ENCODE data around the gene MEIS1.
"Not testable (repeated sequence)": the region's sequence is repeated elsewhere in the genome, so short reads cannot be mapped to it uniquely, and the experiment has no call there.

MEIS1 gene

DNA sequence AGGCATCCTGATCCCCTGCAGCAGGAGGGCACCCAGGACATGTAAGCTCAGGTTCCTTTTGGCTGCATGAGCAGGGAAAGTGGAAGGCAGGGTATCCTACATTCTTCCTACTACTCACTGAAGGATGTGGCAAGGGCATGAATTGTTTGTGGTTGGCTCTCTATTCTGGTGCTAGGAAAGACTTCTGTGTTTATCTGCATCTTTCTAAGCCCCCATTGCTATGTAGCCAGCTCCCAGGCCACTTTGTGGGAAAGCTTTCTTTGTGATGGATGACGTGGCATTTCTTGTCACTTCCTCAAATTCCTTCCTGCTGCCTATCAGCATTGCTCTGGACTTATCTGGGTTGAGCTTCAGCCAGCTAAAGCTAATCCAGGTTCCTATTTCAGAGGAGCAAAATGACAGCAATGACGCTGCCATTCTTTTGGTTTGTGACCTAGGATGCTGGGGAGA is 46.2 kb downstream of the MEIS1 start:
- Histone ChIP-seq H3K9ac (ENCODE audit: low read length) (no peak overlapping the region), H2BK15ac (ENCODE audit: low read depth, poor library complexity, severe bottlenecking) (no peak overlapping the region), H3K4ac (ENCODE audit: low read depth in 1 of 2, low read length in 2 of 2) (no peak overlapping the region), H3K9me3 (ENCODE audit: control insufficient read depth, low read length) (no peaks in the 10 kb centered on the region), H4K8ac (ENCODE audit: low read length) (peak overlapping the region; percentile 19), H3K4me1 (ENCODE audit: control insufficient read depth, insufficient read depth, low read depth, low read length) (peaks cover 2% of the 10 kb centered on the region), H2BK5ac (ENCODE audit: low read depth, low read length, poor library complexity, severe bottlenecking) (no peak overlapping the region), H3K79me1 (replicated peaks; ENCODE audit: low read length, poor library complexity, severe bottlenecking) (peaks cover 3% of the 10 kb centered on the region), H3K36me3 (ENCODE audit: control insufficient read depth in 1 of 2, insufficient read depth in 2 of 2, low read depth in 1 of 2, low read length in 2 of 2) (peaks cover 0 to 35% of the 10 kb centered on the region in 2 experiments), H3K18ac (ENCODE audit: low read depth in 1 of 2, low read length in 2 of 2) (no peak overlapping the region), H3K27me3 (ENCODE audit: control insufficient read depth in 1 of 2, insufficient read depth in 1 of 2, low read length in 2 of 2) (no peaks in the 10 kb centered on the region), H3K4me3 (ENCODE audit: insufficient read depth in 1 of 2, low read depth in 1 of 2, low read length in 2 of 2) (no peak overlapping the region), H3K27ac (ENCODE audit: low read length, poor library complexity, severe bottlenecking) (no peak overlapping the region), H3K4me2 (ENCODE audit: low read length, poor library complexity, severe bottlenecking) (no peak overlapping the region), H2BK12ac (ENCODE audit: low read length in 2 of 2) (no peak overlapping the region), H4K91ac (ENCODE audit: low read length) (no peak overlapping the region), H3K14ac (ENCODE audit: low read length in 2 of 2) (no peak overlapping the region), H2BK120ac (ENCODE audit: low read depth, low read length) (no peak overlapping the region), H2AK5ac (ENCODE audit: low read length, severe bottlenecking) (no peak overlapping the region), H3K23ac (ENCODE audit: low read length in 2 of 2) (no peak overlapping the region), H2AFZ (ENCODE audit: low read depth, low read length) (no peak overlapping the region)
- DNase-seq = peak; percentile 89
- 35% methylated on average over 2 of the region's 2 CpGs for WGBS

DNA sequence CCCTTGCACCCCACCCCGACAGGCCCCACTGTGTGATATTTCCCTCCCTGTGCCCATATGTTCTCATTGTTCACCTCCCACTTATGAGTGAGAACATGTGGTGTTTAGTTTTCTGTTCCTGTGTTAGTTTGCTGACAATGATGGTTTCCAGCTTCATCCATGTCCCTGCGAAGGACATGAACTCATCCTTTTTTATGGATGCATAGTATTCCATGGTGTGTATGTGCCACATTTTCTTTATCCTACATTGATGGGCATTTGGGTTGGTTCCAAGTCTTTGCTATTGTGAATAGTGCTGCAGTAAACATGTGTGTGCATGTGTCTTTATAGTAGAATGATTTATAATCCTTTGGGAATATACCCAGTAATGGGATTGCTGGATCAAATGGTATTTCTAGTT is 50.3 kb downstream of the MEIS1 start:
- not testable (repeated sequence) for H3K79me1 ChIP-seq (replicated peaks; ENCODE audit: low read length, poor library complexity, severe bottlenecking); H3K27me3 ChIP-seq (ENCODE audit: control insufficient read depth in 1 of 2, insufficient read depth in 1 of 2, low read length in 2 of 2); H3K27ac ChIP-seq (ENCODE audit: low read length, poor library complexity, severe bottlenecking); H4K91ac ChIP-seq (ENCODE audit: low read length); H3K9me3 ChIP-seq (ENCODE audit: control insufficient read depth, low read length); H2BK12ac ChIP-seq (ENCODE audit: low read length in 2 of 2); H3K4ac ChIP-seq (ENCODE audit: low read depth in 1 of 2, low read length in 2 of 2); H2AFZ ChIP-seq (ENCODE audit: low read depth, low read length); H2BK5ac ChIP-seq (ENCODE audit: low read depth, low read length, poor library complexity, severe bottlenecking); DNase-seq; H2AK5ac ChIP-seq (ENCODE audit: low read length, severe bottlenecking); H3K9ac ChIP-seq (ENCODE audit: low read length); H3K14ac ChIP-seq (ENCODE audit: low read length in 2 of 2); H3K4me2 ChIP-seq (ENCODE audit: low read length, poor library complexity, severe bottlenecking); H3K4me3 ChIP-seq (ENCODE audit: insufficient read depth in 1 of 2, low read depth in 1 of 2, low read length in 2 of 2); H3K4me1 ChIP-seq (ENCODE audit: control insufficient read depth, insufficient read depth, low read depth, low read length); H2BK15ac ChIP-seq (ENCODE audit: low read depth, poor library complexity, severe bottlenecking); H2BK120ac ChIP-seq (ENCODE audit: low read depth, low read length); H3K23ac ChIP-seq (ENCODE audit: low read length in 2 of 2); H4K8ac ChIP-seq (ENCODE audit: low read length); H3K18ac ChIP-seq (ENCODE audit: low read depth in 1 of 2, low read length in 2 of 2)
- WGBS = 93% methylated on average over 1 of the region's 2 CpGs
- H3K36me3 ChIP-seq (ENCODE audit: control insufficient read depth in 1 of 2, insufficient read depth in 2 of 2, low read depth in 1 of 2, low read length in 2 of 2) = peaks cover 0 to 27% of the 10 kb centered on the region in 2 experiments

- no CpG with 5 or more reads among the region's 1 CpG for WGBS
- H3K4me2 ChIP-seq (ENCODE audit: low read length, poor library complexity, severe bottlenecking) = no peak overlapping the region
- peaks cover 1% of the 10 kb centered on the region for H3K79me1 ChIP-seq (replicated peaks; ENCODE audit: low read length, poor library complexity, severe bottlenecking)
Measured at GRCh38 chr2:66488946-66489345, 54.0 kb downstream of the MEIS1 start.

GRCh38 chr2:66489436-66489835 is 54.5 kb downstream of the MEIS1 start:
- DNase-seq = no peak
- H3K18ac ChIP-seq (ENCODE audit: low read depth in 1 of 2, low read length in 2 of 2) = no peak overlapping the region
- no peak overlapping the region for H3K14ac ChIP-seq (ENCODE audit: low read length in 2 of 2)
- no peaks in the 10 kb centered on the region for H3K27me3 ChIP-seq (ENCODE audit: control insufficient read depth in 1 of 2, insufficient read depth in 1 of 2, low read length in 2 of 2)
- H4K91ac ChIP-seq (ENCODE audit: low read length) = no peak overlapping the region
- H2AFZ ChIP-seq (ENCODE audit: low read depth, low read length) = no peak overlapping the region
- H3K23ac ChIP-seq (ENCODE audit: low read length in 2 of 2) = no peak overlapping the region
- H3K36me3 ChIP-seq (ENCODE audit: control insufficient read depth in 1 of 2, insufficient read depth in 2 of 2, low read depth in 1 of 2, low read length in 2 of 2) = peaks cover 0 to 23% of the 10 kb centered on the region in 2 experiments
- no peak overlapping the region for H3K4me3 ChIP-seq (ENCODE audit: insufficient read depth in 1 of 2, low read depth in 1 of 2, low read length in 2 of 2)
- H2AK5ac ChIP-seq (ENCODE audit: low read length, severe bottlenecking) = no peak overlapping the region
- no peak overlapping the region for H3K4ac ChIP-seq (ENCODE audit: low read depth in 1 of 2, low read length in 2 of 2)
- H4K8ac ChIP-seq (ENCODE audit: low read length) = no peak overlapping the region
- H2BK15ac ChIP-seq (ENCODE audit: low read depth, poor library complexity, severe bottlenecking) = no peak overlapping the region
- no peak overlapping the region for H2BK120ac ChIP-seq (ENCODE audit: low read depth, low read length)
- H3K9ac ChIP-seq (ENCODE audit: low read length) = no peak overlapping the region
- no peaks in the 10 kb centered on the region for H3K9me3 ChIP-seq (ENCODE audit: control insufficient read depth, low read length)
- WGBS = 33% methylated on average over 1 of the region's 1 CpG
- H3K27ac ChIP-seq (ENCODE audit: low read length, poor library complexity, severe bottlenecking) = no peak overlapping the region
- no peak overlapping the region for H2BK12ac ChIP-seq (ENCODE audit: low read length in 2 of 2)
- H3K4me2 ChIP-seq (ENCODE audit: low read length, poor library complexity, severe bottlenecking) = no peak overlapping the region
- H3K4me1 ChIP-seq (ENCODE audit: control insufficient read depth, insufficient read depth, low read depth, low read length) = no peaks in the 10 kb centered on the region
- peaks cover 1% of the 10 kb centered on the region for H3K79me1 ChIP-seq (replicated peaks; ENCODE audit: low read length, poor library complexity, severe bottlenecking)
- H2BK5ac ChIP-seq (ENCODE audit: low read depth, low read length, poor library complexity, severe bottlenecking) = no peak overlapping the region

More at GRCh38 chr2:66488946-66489345, 54.0 kb downstream of the MEIS1 start:
- H2BK5ac ChIP-seq (ENCODE audit: low read depth, low read length, poor library complexity, severe bottlenecking) = no peak overlapping the region
- no peak overlapping the region for H2AFZ ChIP-seq (ENCODE audit: low read depth, low read length)
- no peaks in the 10 kb centered on the region for H3K4me1 ChIP-seq (ENCODE audit: control insufficient read depth, insufficient read depth, low read depth, low read length)
- H3K36me3 ChIP-seq (ENCODE audit: control insufficient read depth in 1 of 2, insufficient read depth in 2 of 2, low read depth in 1 of 2, low read length in 2 of 2) = peaks cover 0 to 23% of the 10 kb centered on the region in 2 experiments
- DNase-seq = no peak
- no peak overlapping the region for H4K91ac ChIP-seq (ENCODE audit: low read length)
- no peak overlapping the region for H2BK15ac ChIP-seq (ENCODE audit: low read depth, poor library complexity, severe bottlenecking)
- no peaks in the 10 kb centered on the region for H3K9me3 ChIP-seq (ENCODE audit: control insufficient read depth, low read length)
- no peak overlapping the region for H2BK120ac ChIP-seq (ENCODE audit: low read depth, low read length)
- no peak overlapping the region for H3K27ac ChIP-seq (ENCODE audit: low read length, poor library complexity, severe bottlenecking)
- H3K14ac ChIP-seq (ENCODE audit: low read length in 2 of 2) = no peak overlapping the region
- H3K4ac ChIP-seq (ENCODE audit: low read depth in 1 of 2, low read length in 2 of 2) = no peak overlapping the region
- H3K23ac ChIP-seq (ENCODE audit: low read length in 2 of 2) = no peak overlapping the region
- H2BK12ac ChIP-seq (ENCODE audit: low read length in 2 of 2) = no peak overlapping the region
- H3K4me3 ChIP-seq (ENCODE audit: insufficient read depth in 1 of 2, low read depth in 1 of 2, low read length in 2 of 2) = no peak overlapping the region
- H3K18ac ChIP-seq (ENCODE audit: low read depth in 1 of 2, low read length in 2 of 2) = no peak overlapping the region
- H4K8ac ChIP-seq (ENCODE audit: low read length) = no peak overlapping the region
- H3K27me3 ChIP-seq (ENCODE audit: control insufficient read depth in 1 of 2, insufficient read depth in 1 of 2, low read length in 2 of 2) = no peaks in the 10 kb centered on the region
- no peak overlapping the region for H3K9ac ChIP-seq (ENCODE audit: low read length)
- no peak overlapping the region for H2AK5ac ChIP-seq (ENCODE audit: low read length, severe bottlenecking)
